Karpas-422 (cell line): ENCODE measurements around the gene SH2D1B. TPM values are rescaled to one million over a fixed set of nuclear protein-coding genes. Genes with fewer than 3 reads are reported as not detected.

Source experiments
- DNase-seq: peaks from one replicate; pipeline ENCODE4 v3.0.0-alpha.2; 2015
- H2AFZ ChIP-seq: fragments of 200-600 bp; sonication (generic); 2 replicates; pipeline ENCODE4 v1.6.1; 2014; ENCODE audit warnings: antibody characterized with exemption, low read length, mixed read lengths
- H3K27ac ChIP-seq: fragments of 200-600 bp; sonication (generic); 2 replicates; pipeline ENCODE4 v1.5.1; 2014; ENCODE audit warnings: mild to moderate bottlenecking, low read length, moderate library complexity
- H3K27me3 ChIP-seq: fragments of 200-600 bp; sonication (generic); 2 replicates; pipeline ENCODE4 v1.6.1; 2014; ENCODE audit warnings: low read length, mixed read lengths
- H3K36me3 ChIP-seq: fragments of 200-600 bp; sonication (generic); 2 replicates; pipeline ENCODE4 v1.6.1; 2014; ENCODE audit warnings: low read length, mixed read lengths; ENCODE audit not compliant: insufficient read depth
- H3K4me1 ChIP-seq: fragments of 200-600 bp; sonication (generic); 2 replicates; pipeline ENCODE4 v1.6.1; 2014; ENCODE audit warnings: mild to moderate bottlenecking, low read length, mixed read lengths
- H3K4me2 ChIP-seq: fragments of 200-600 bp; sonication (generic); 2 replicates; pipeline ENCODE4 v1.6.1; 2014; ENCODE audit warnings: low read length, low read depth, mild to moderate bottlenecking; ENCODE audit not compliant: poor library complexity, severe bottlenecking
- H3K4me3 ChIP-seq: fragments of 200-600 bp; sonication (generic); 2 replicates; pipeline ENCODE4 v1.5.1; 2014; ENCODE audit warnings: mild to moderate bottlenecking, antibody characterized with exemption, low read length, mixed read lengths
- H3K79me2 ChIP-seq: fragments of 200-600 bp; sonication (generic); 2 replicates; pipeline ENCODE4 v1.6.1; 2014; ENCODE audit warnings: mild to moderate bottlenecking, low read length, mixed read lengths
- H3K9ac ChIP-seq: fragments of 200-600 bp; sonication (generic); 2 replicates; pipeline ENCODE4 v1.6.0; 2014; ENCODE audit warnings: low read length
- H3K9me2 ChIP-seq: fragments of 200-600 bp; sonication (generic), shearing (Covaris generic); replicated peaks from 2 replicates; pipeline ENCODE4 v1.6.0; 2014; ENCODE audit warnings: mild to moderate bottlenecking, low read length, moderate library complexity; ENCODE audit not compliant: insufficient read depth
- H3K9me3 ChIP-seq: fragments of 300-700, 200-600 bp; sonication (generic); 2 replicates; pipeline ENCODE4 v1.6.1; 2014; ENCODE audit warnings: low read length, mixed read lengths
- H4K20me1 ChIP-seq: fragments of 200-600 bp; sonication (generic); 2 replicates; pipeline ENCODE4 v1.6.1; 2014; ENCODE audit warnings: mild to moderate bottlenecking, antibody characterized with exemption, low read length, low read depth; ENCODE audit not compliant: insufficient read depth
- total RNA-seq: library from RNA; depleted of rRNA; stranded (reverse); fragments of >200 nt; shearing (Covaris generic); gene quantifications from 2 replicates; pipeline ENCODE4 v1.2.3, GENCODE V29; 2014; ENCODE audit warnings: low replicate concordance

Gene SH2D1B
- total RNA-seq, 1 experiment from 2014 or later = not detected

DNA sequence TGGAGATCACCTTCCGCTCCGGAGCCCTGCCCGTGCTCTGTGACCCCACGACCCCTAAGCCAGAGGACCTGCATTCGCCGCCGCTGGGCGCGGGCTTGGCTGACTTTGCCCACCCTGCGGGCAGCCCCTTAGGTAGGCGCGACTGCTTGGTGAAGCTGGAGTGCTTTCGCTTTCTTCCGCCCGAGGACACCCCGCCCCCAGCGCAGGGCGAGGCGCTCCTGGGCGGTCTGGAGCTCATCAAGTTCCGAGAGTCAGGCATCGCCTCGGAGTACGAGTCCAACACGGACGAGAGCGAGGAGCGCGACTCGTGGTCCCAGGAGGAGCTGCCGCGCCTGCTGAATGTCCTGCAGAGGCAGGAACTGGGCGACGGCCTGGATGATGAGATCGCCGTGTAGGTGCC, 44.9 kb downstream of the SH2D1B start:
- Histone ChIP-seq H3K9ac (no peak overlapping the region), H2AFZ (no peak overlapping the region)

GRCh38 chr1:162366671-162367070, 45.3 kb downstream of the SH2D1B start:
- peaks cover under 1% of the 10 kb centered on the region for H3K4me1 ChIP-seq
- H3K27me3 ChIP-seq = no peaks in the 10 kb centered on the region
- no peak overlapping the region for H3K9ac ChIP-seq
- H2AFZ ChIP-seq = no peak overlapping the region
- H4K20me1 ChIP-seq = no peaks in the 10 kb centered on the region
- no peaks in the 10 kb centered on the region for H3K9me2 ChIP-seq
- H3K27ac ChIP-seq = no peak overlapping the region
- H3K79me2 ChIP-seq = no peaks in the 10 kb centered on the region
- no peak for DNase-seq
- H3K36me3 ChIP-seq = no peaks in the 10 kb centered on the region
- H3K9me3 ChIP-seq = no peaks in the 10 kb centered on the region
- no peak overlapping the region for H3K4me2 ChIP-seq
- H3K4me3 ChIP-seq = no peak overlapping the region

More for the DNA sequence above, 44.9 kb downstream of the SH2D1B start:
- no peaks in the 10 kb centered on the region for H4K20me1 ChIP-seq
- H3K4me2 ChIP-seq = no peak overlapping the region
- no peak overlapping the region for H3K4me3 ChIP-seq
- H3K27ac ChIP-seq = no peak overlapping the region
- H3K36me3 ChIP-seq = no peaks in the 10 kb centered on the region
- no peaks in the 10 kb centered on the region for H3K79me2 ChIP-seq
- peaks cover 5% of the 10 kb centered on the region for H3K4me1 ChIP-seq
- DNase-seq = no peak
- H3K27me3 ChIP-seq = no peaks in the 10 kb centered on the region
- no peaks in the 10 kb centered on the region for H3K9me3 ChIP-seq
- H3K9me2 ChIP-seq = no peaks in the 10 kb centered on the region

- H3K27me3 ChIP-seq = no peaks in the 10 kb centered on the region
- no peaks in the 10 kb centered on the region for H4K20me1 ChIP-seq
- H2AFZ ChIP-seq = no peak overlapping the region
- H3K79me2 ChIP-seq = no peaks in the 10 kb centered on the region
- H3K36me3 ChIP-seq = no peaks in the 10 kb centered on the region
- no peaks in the 10 kb centered on the region for H3K9me3 ChIP-seq
- no peak overlapping the region for H3K27ac ChIP-seq
- no peak overlapping the region for H3K4me2 ChIP-seq
- H3K9ac ChIP-seq = no peak overlapping the region
- no peaks in the 10 kb centered on the region for H3K9me2 ChIP-seq
- no peaks in the 10 kb centered on the region for H3K4me1 ChIP-seq
- H3K4me3 ChIP-seq = no peak overlapping the region
- no peak for DNase-seq
Measured at GRCh38 chr1:162366149-162366548, 45.8 kb downstream of the SH2D1B start.

DNA sequence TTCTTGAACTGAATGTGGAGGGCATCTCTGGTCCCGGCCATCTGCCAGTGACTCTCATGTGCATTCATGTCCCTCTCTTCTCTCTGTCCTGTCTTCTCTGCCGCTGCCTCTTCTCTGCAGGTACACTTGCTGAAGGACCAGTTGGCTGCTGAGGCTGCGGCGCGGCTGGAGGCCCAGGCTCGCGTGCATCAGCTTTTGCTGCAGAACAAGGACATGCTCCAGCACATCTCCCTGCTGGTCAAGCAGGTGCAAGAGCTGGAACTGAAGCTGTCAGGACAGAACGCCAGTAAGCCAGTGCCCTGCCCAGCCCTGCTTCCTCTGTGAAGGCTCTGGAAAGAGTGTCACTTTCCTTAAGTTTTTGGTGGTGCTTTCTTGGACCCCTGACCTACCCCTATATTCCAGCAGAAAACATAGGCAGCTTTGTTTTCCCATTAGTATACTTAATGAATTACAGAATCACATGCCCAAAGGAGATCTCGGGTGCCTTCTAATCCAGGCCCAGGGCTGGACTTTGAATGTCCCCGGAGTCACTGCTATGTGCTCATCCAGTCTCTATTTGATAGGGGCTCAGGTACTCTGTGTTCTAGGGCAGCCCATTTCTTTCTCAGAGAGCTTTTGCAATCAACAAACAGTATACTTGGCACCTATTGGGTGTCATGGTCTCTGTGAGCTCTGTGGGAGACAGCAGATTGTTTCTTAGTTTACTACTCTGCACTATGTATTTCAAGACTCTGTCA, 46.5 kb downstream of the SH2D1B start:
- Histone ChIP-seq H3K4me1 (no peaks in the 10 kb centered on the region), H3K4me3 (no peak overlapping the region), H3K9me2 (no peaks in the 10 kb centered on the region), H3K27ac (no peak overlapping the region), H3K9me3 (no peaks in the 10 kb centered on the region), H3K79me2 (no peaks in the 10 kb centered on the region), H3K27me3 (no peaks in the 10 kb centered on the region), H4K20me1 (no peaks in the 10 kb centered on the region), H3K9ac (no peak overlapping the region), H2AFZ (no peak overlapping the region), H3K36me3 (no peaks in the 10 kb centered on the region), H3K4me2 (no peak overlapping the region)
- no peak for DNase-seq

DNA sequence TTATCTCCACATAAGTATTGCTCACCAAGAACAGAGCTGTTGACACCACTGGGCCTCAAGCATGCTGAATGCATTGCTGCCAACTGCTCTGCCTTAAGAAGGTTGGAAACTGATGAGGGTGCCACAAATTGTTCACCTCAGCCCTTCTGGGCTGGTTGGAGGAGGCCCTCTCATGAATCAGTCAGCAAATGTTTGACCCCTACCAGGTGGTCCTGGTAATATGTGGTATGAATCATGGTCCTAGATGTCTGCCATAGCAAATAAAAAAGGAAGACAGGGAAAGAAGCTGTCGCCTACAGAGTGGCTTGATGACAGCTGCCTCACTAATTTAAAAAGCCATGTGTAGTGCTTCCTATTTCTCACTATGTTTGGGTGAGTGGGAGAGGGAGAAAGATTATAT, 47.4 kb downstream of the SH2D1B start:
- no peaks in the 10 kb centered on the region for H3K79me2 ChIP-seq
- no peaks in the 10 kb centered on the region for H3K4me1 ChIP-seq
- H3K36me3 ChIP-seq = no peaks in the 10 kb centered on the region
- no peak overlapping the region for H3K27ac ChIP-seq
- H3K9ac ChIP-seq = no peak overlapping the region
- H3K4me2 ChIP-seq = no peak overlapping the region
- no peaks in the 10 kb centered on the region for H4K20me1 ChIP-seq
- no peak overlapping the region for H2AFZ ChIP-seq
- no peaks in the 10 kb centered on the region for H3K9me3 ChIP-seq
- no peak overlapping the region for H3K4me3 ChIP-seq
- H3K9me2 ChIP-seq = no peaks in the 10 kb centered on the region
- no peaks in the 10 kb centered on the region for H3K27me3 ChIP-seq
- no peak for DNase-seq

- no peaks in the 10 kb centered on the region for H3K9me3 ChIP-seq
Measured at GRCh38 chr1:162363823-162364222, 48.1 kb downstream of the SH2D1B start.

DNA sequence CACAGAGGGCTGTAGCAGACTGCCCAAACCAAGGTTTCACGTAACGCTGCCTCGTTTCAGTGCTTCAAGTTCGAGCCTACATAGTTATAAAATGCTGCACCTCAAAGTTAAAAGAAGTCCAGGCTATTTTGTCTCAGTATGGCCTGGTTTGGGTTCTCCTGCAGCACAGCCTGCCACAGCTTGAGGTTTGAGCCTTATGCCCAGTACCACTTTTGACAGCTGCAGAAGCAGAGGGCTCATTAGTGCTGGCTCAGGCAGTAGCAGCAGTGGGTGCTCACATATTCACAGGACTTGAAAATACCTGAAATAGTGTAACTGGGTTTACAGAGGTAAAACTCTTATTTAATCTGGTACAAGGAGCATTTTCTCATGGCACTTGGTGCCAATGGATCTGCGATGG, 50.6 kb downstream of the SH2D1B start:
- no peak overlapping the region for H3K4me3 ChIP-seq
- H4K20me1 ChIP-seq = no peaks in the 10 kb centered on the region
- H3K79me2 ChIP-seq = no peaks in the 10 kb centered on the region
- H3K4me1 ChIP-seq = no peaks in the 10 kb centered on the region
- DNase-seq = no peak
- H3K27ac ChIP-seq = no peak overlapping the region
- no peak overlapping the region for H2AFZ ChIP-seq
- H3K36me3 ChIP-seq = no peaks in the 10 kb centered on the region
- no peak overlapping the region for H3K9ac ChIP-seq
- no peak overlapping the region for H3K4me2 ChIP-seq
- H3K9me3 ChIP-seq = no peaks in the 10 kb centered on the region
- H3K27me3 ChIP-seq = no peaks in the 10 kb centered on the region
- no peaks in the 10 kb centered on the region for H3K9me2 ChIP-seq

More at GRCh38 chr1:162363823-162364222, 48.1 kb downstream of the SH2D1B start:
- no peaks in the 10 kb centered on the region for H3K79me2 ChIP-seq
- H3K9ac ChIP-seq = no peak overlapping the region
- no peak for DNase-seq
- H3K4me3 ChIP-seq = no peak overlapping the region
- no peaks in the 10 kb centered on the region for H4K20me1 ChIP-seq
- no peaks in the 10 kb centered on the region for H3K36me3 ChIP-seq
- no peaks in the 10 kb centered on the region for H3K27me3 ChIP-seq
- no peak overlapping the region for H3K4me2 ChIP-seq
- no peak overlapping the region for H3K27ac ChIP-seq
- H3K4me1 ChIP-seq = no peaks in the 10 kb centered on the region
- no peak overlapping the region for H2AFZ ChIP-seq
- no peaks in the 10 kb centered on the region for H3K9me2 ChIP-seq

DNA sequence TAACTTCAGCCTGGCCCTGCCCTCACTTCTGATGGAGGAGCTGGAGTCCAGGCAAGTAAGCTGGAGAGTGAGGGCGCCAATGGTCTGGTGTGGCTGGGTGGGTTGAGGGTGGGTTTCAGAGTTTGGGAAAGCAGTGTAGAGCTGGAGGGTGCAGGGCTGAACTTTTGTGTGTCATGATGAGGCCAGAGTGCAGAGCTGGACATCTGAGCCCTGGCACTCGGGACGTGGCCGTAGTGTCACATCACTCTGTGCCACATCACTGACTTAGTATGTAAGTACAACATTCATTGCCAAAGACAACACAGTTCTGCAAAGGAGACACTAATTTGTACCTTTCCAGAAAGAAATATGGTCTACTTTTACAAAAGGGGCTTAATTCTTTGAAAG, 51.1 kb downstream of the SH2D1B start:
- H3K9me3 ChIP-seq = no peaks in the 10 kb centered on the region
- H3K4me1 ChIP-seq = no peaks in the 10 kb centered on the region
- H3K27me3 ChIP-seq = no peaks in the 10 kb centered on the region
- no peak overlapping the region for H3K4me2 ChIP-seq
- H3K9me2 ChIP-seq = no peaks in the 10 kb centered on the region
- H3K9ac ChIP-seq = no peak overlapping the region
- H2AFZ ChIP-seq = no peak overlapping the region
- DNase-seq = no peak
- H3K36me3 ChIP-seq = no peaks in the 10 kb centered on the region
- H4K20me1 ChIP-seq = no peaks in the 10 kb centered on the region
- H3K4me3 ChIP-seq = no peak overlapping the region
- no peak overlapping the region for H3K27ac ChIP-seq
- no peaks in the 10 kb centered on the region for H3K79me2 ChIP-seq
